ENCODE data around the gene HHIPL1. TPM values are rescaled to one million over a fixed set of nuclear protein-coding genes. Genes with fewer than 3 reads are reported as not detected.

HHIPL1 gene
- total RNA-seq, 1 donor from 2014 or later: 2.7 TPM

DNA sequence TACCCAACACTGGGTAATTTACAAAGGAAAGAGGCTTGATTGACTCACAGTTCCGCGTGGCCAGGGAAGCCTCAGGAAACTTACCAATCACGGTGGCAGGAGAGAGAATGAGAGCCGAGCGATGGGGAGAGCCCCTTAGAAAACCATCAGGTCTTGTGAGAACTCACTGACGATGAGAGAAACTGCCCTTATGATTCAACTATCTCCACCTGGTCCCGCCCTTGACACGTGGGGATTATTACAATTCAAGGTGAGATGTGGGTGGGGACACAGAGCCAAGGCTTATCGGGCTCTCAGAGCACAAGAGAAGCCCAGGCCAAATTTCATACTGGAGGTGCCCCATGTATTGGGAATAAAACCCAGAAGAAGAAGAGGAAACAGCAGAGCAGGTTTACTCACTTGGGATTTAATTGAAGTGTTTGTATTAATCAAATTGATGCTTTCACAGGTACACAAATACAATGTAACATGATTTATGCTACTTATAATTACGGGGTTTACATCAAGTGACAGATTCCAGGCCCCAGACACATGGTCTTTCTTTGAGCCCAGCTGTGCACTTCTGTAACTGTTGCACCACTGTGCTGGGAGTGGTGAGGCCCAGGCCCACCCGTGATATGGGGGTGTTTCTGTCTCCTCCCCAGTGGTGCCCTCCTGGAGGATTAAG, 32.7 kb upstream of the HHIPL1 start:
- DNase-seq (ENCODE audit: extremely low spot score, unreplicated experiment): no peak
- Mint-ChIP-seq H3K4me3 (ENCODE audit: unreplicated experiment) (no peak overlapping the region), H3K27me3 (ENCODE audit: unreplicated experiment) (peaks cover 2% of the 10 kb centered on the region), H3K4me1 (ENCODE audit: unreplicated experiment) (peaks cover 32% of the 10 kb centered on the region), H3K36me3 (ENCODE audit: unreplicated experiment) (no peaks in the 10 kb centered on the region), H3K9me3 (ENCODE audit: unreplicated experiment) (no peaks in the 10 kb centered on the region), H3K27ac (ENCODE audit: unreplicated experiment) (no peak overlapping the region)
- TF ChIP-seq, protein P1, sequence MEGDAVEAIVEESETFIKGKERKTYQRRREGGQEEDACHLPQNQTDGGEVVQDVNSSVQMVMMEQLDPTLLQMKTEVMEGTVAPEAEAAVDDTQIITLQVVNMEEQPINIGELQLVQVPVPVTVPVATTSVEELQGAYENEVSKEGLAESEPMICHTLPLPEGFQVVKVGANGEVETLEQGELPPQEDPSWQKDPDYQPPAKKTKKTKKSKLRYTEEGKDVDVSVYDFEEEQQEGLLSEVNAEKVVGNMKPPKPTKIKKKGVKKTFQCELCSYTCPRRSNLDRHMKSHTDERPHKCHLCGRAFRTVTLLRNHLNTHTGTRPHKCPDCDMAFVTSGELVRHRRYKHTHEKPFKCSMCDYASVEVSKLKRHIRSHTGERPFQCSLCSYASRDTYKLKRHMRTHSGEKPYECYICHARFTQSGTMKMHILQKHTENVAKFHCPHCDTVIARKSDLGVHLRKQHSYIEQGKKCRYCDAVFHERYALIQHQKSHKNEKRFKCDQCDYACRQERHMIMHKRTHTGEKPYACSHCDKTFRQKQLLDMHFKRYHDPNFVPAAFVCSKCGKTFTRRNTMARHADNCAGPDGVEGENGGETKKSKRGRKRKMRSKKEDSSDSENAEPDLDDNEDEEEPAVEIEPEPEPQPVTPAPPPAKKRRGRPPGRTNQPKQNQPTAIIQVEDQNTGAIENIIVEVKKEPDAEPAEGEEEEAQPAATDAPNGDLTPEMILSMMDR (IDR thresholded peaks at IDR 0.05): no peak

DNA sequence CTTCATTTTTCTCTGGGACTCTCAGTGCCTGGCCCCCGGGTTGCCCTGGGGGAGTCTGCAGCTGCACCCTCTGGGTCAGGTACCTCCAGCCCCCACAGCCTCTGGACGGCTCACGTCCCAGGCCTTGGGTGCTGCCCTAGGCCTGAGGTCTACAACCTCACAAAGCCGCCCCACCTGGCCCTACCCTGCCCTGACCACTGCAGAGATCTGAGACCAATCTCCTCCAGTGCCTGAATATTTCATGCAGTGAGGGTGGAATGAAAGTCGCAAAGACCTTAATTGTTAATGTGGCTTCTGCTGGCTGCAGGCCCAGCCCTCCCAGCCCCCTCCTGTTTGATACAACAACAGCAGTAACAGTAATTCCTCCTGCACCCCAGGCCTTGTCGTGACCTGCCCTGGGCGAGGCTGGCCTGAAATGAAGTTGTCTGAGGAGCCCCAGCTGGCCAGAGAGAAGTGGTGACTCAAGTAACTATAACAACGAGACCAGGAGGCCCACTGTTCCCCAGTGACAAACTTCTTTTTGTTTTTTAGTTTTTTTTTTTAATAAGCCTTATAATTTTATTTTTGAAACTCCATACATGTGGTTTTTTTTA, 32.1 kb upstream of the HHIPL1 start:
- Mint-ChIP-seq H3K4me1 (ENCODE audit: unreplicated experiment) (peaks cover 32% of the 10 kb centered on the region), H3K4me3 (ENCODE audit: unreplicated experiment) (no peak overlapping the region), H3K36me3 (ENCODE audit: unreplicated experiment) (no peaks in the 10 kb centered on the region), H3K27me3 (ENCODE audit: unreplicated experiment) (peaks cover 2% of the 10 kb centered on the region), H3K9me3 (ENCODE audit: unreplicated experiment) (no peaks in the 10 kb centered on the region), H3K27ac (ENCODE audit: unreplicated experiment) (no peak overlapping the region)
- TF ChIP-seq, protein P1 (IDR thresholded peaks at IDR 0.05): no peak
- DNase-seq (ENCODE audit: extremely low spot score, unreplicated experiment): no peak

DNA sequence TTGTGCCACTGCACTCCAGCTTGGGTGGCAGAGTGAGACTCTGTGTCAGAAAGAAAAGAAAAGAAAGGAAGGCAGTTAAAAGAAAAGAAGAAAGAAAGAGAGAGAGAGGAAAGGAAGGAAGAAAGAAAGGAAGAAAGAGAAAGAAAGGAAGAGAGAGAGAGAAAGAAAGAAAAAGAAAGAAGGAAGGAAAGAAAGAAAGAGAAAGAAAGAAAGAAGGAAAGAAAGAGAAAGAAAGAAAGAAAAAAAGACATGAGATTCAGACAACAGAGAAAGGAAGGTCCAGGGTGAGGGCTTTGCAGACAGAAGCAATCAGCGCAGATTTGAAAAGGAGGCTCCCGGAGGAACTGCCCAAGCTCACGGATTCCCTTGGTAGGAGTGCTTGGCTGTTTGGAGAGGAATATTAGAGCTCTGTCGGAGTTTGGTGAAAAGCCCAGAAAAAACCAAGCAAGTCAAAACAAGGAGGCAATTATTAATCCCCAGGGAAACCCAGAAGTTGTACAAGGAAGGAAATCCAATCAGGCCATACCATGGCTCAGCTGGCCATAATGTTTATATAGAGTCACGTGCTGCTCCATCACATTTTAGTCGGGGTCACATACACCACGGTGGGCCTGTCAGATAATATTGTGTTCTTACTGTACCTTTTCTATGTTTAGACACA, 29.3 kb upstream of the HHIPL1 start:
- Mint-ChIP-seq H3K27ac (ENCODE audit: unreplicated experiment) (no peak overlapping the region), H3K4me3 (ENCODE audit: unreplicated experiment) (no peak overlapping the region), H3K27me3 (ENCODE audit: unreplicated experiment) (peaks cover 2% of the 10 kb centered on the region)

DNA sequence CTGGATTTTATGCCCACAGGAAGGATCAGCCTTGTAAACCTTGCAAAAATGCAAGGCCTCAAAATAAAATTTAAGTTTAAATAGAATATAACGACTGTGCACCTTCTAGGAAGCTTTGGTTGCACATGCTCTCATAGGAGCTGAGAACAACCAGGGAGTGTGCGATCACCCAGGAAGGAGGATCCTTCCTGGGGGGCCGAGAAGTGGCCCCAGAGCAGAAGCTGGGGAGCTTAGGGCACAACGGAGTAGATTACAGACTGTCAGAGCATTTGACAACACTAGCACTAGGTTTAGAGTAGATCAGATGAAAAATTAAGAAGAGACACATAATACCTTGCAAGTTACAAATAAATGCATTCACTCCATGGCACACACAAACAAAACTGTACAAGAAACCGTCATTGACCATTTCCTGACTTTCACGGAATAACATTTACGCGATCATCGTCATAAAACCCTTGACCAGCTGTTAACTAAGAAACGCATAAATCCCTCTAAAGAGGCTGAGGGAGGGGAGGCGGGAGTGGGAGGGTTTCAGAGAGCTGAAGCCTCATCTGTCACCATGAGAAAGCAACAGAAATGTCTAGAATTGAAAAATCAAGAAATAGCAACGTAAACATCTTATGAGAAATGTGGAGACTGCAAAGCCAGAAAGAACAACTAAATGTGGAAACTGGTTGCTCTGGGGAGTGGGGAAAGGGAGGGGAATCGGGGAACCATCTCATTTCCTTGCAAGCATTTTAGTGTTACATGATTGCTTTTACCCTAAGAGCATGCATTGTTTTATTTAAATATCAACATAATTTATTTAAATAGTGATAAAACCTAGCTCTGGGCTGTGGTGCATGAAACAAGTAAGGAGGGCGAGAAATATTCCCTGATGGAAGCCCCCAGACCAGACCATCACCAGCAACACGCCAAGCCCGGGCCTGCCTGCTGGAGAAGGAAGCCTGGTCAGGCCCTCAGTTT, 27.8 kb upstream of the HHIPL1 start:
- TF ChIP-seq, protein P1 (IDR thresholded peaks at IDR 0.05): no peak
- H3K4me3 Mint-ChIP-seq (ENCODE audit: unreplicated experiment): no peak overlapping the region
- H3K9me3 Mint-ChIP-seq (ENCODE audit: unreplicated experiment): no peaks in the 10 kb centered on the region
- peaks cover 2% of the 10 kb centered on the region for H3K27me3 Mint-ChIP-seq (ENCODE audit: unreplicated experiment)
- no peaks in the 10 kb centered on the region for H3K36me3 Mint-ChIP-seq (ENCODE audit: unreplicated experiment)
- peaks cover 35% of the 10 kb centered on the region for H3K4me1 Mint-ChIP-seq (ENCODE audit: unreplicated experiment)
- no peak for DNase-seq (ENCODE audit: extremely low spot score, unreplicated experiment)
- H3K27ac Mint-ChIP-seq (ENCODE audit: unreplicated experiment): no peak overlapping the region

More for the DNA sequence above, 29.3 kb upstream of the HHIPL1 start:
- no peak for DNase-seq (ENCODE audit: extremely low spot score, unreplicated experiment)
- Mint-ChIP-seq H3K9me3 (ENCODE audit: unreplicated experiment) (no peaks in the 10 kb centered on the region), H3K36me3 (ENCODE audit: unreplicated experiment) (no peaks in the 10 kb centered on the region), H3K4me1 (ENCODE audit: unreplicated experiment) (peaks cover 37% of the 10 kb centered on the region)
- TF ChIP-seq, protein P1 (IDR thresholded peaks at IDR 0.05): no peak
